ENCODE results near the gene NME2.
"Not testable (repeated sequence)": the region's sequence is repeated elsewhere in the genome, so short reads cannot be mapped to it uniquely, and the experiment has no call there.

The NME2 gene

DNA sequence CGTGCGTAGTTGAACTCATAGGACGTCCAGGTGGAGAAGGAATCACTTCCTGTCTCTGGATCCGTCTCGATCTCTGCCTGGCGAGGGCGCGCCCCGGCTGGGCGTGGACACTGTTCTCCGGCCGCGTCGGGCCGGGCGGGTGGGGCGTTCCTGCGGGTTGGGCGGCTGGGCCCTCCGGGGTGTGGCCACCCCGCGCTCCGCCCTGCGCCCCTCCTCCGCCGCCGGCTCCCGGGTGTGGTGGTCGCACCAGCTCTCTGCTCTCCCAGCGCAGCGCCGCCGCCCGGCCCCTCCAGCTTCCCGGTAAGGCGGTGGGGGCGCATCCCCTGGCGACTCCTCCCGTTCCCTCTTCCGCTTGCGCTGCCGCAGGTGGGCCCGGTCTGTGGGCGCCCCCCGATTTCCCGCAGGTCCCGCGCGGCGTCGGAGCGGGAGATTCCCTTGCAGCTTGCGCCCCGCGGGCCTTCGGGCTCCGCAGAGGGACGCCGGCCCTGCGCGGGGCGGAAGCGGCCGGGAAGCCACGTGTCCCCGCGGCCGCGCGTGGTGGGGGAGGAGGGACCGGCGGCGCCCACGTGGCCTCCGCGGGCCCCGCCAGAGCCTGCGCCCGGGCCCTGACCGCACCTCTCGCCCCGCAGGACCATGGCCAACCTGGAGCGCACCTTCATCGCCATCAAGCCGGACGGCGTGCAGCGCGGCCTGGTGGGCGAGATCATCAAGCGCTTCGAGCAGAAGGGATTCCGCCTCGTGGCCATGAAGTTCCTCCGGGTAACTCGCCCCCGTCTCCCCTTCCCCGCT, at the start of gene NME2:
TSS of gene NME2 (plus strand) at position 214 of the 789 bp plus-strand sequence. CDS start at position 634, 420 bp downstream.
- no peak for DNase-seq

DNA sequence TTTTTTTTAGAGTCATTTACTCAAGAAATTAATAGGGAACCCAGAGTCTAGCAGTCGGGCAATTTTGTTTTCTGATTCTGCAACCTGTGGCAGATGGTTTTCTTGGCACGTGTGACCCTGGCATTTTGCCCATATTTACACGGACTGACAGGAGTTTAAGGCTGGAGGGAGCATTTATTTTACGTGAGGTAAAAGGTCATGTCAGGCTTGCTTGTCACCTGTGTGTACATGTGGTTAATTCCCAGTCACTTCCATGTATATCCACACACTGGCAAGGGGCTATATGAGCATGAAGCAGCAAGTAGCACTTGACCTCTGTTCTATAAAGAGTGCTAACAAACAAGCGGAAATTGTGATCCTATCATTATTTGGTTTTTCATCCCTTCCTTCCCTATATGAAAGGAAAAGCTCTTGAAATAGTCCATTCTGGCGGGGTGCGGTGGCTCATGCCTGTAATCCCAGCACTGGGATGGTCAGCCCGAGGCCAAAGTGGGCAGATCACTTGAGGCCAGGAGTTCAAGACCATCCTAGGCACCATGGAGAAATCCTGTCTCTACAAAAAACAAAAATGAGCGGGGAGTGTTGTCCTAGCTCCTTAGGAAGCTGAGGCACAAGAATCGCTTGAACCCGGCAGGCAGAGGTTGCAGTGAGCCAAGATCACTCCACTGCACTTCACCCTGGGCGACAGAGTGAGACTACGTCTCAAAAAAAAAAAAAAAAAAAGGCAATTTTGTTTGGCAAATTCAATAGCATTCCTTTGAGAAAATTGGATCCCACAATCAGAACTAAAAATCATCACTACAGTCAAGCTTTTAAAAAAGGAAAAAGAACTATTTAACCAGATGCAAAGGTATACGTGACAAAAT, 47.6 kb upstream of the NME2 start:
- peak; percentile 37 for DNase-seq

DNA sequence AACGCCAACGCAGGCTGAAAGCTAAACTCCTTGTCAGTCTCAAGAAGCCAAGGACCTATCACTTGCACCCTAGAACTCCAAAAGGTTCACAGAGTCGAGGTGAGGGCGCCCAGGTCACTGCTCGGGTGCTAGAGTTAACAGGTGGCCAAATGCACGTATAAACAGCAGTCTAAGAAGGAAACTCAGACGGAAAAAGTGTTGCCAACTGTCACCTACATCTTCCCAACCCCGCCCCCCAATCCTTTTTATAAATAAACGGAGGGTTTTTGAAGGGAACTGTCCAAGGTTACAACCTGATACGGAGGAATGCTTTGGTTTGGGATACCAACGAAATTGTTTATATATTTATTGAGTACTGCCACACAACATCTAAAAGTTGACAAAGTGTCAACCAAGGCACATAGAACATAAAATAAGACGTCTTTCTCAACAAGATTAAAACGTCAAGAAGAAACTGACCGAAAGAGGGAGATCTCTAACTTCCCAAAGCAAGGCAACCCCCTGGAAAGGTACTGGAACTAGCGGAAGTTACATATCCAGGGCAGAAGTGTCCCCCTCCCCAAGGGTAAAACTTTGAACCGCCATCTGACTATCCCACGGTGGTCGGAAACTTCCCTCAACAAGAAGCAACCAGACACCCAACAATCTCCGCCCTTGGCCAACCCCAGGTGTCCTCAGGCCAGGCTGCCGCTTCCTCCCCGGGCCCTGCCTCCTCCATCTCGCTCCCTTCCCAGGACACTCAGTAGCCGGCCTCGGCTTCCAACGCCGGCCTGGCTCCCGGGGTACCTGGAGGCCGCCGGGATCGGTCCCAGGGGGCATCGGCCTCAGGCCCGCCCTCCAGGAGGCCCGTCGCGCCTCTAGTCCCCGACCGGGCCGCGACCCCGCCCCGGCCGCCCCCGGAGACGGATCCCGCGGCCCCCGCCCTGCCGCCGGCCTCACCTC, 46.5 kb upstream of the NME2 start:
- no peak for DNase-seq

GRCh38 chr17:51120357-51120738, 45.9 kb upstream of the NME2 start:
- no peak for DNase-seq

GRCh38 chr17:51120739-51121619, 45.2 kb upstream of the NME2 start, which contains the start of gene SPAG9:
SPAG9 (minus strand) TSS chr17:51120868; CDS start chr17:51120656, 212 bp downstream.
- DNase-seq: peak; percentile 74

GRCh38 chr17:51121620-51122472, 44.4 kb upstream of the NME2 start:
- DNase-seq: no peak

- not testable (repeated sequence) for DNase-seq
These were observed 43.6 kb upstream of the NME2 start for GRCh38 chr17:51122473-51123115.

GRCh38 chr17:51124640-51125503, 41.3 kb upstream of the NME2 start:
- DNase-seq: no peak

- DNase-seq: no peak
These were observed 38.1 kb upstream of the NME2 start for GRCh38 chr17:51128076-51128475.

GRCh38 chr17:51132964-51133319, 33.3 kb upstream of the NME2 start:
- no peak for DNase-seq

- DNase-seq: no peak
These were observed 32.8 kb upstream of the NME2 start for GRCh38 chr17:51133365-51133764.

- DNase-seq: no peak
These were observed 30.3 kb upstream of the NME2 start for GRCh38 chr17:51135956-51136355.

- no peak for DNase-seq
These were observed 23.6 kb upstream of the NME2 start for GRCh38 chr17:51142597-51142996.

- DNase-seq: no peak
These were observed 21.8 kb upstream of the NME2 start for GRCh38 chr17:51144266-51145022.

GRCh38 chr17:51147650-51148049, 18.6 kb upstream of the NME2 start:
- DNase-seq: no peak

DNA sequence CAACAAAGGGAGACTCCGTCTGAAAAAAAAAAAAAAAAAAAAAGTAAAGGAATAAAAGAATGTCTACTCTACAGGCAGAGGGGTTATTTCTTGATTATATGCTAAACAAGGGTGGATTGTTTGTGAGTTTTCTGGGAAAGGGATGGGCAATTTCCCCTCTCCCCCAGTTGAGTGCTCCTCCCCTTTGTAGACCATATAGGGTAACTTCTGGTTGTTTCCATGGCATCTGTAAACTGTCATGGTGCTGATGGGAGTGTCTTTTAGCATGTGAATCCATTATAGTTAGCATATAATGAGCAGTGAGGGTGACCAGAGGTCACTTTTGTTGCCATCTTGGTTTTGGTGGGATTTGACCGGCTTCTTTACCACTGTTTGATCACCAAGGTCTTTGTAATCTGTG, 17.0 kb upstream of the NME2 start:
- DNase-seq: no peak

- DNase-seq: no peak
These were observed 15.3 kb upstream of the NME2 start for GRCh38 chr17:51150932-51151331.

GRCh38 chr17:51152766-51153209, 13.4 kb upstream of the NME2 start:
- no peak for DNase-seq

Data from NCI-H2107 (cell line).